Thoracic aorta (tissue), 2 donors: ENCODE results near the gene ELL. TPM values are rescaled to one million over a fixed set of nuclear protein-coding genes. Genes with fewer than 3 reads are reported as not detected.
A peak's percentile ranks its signal among the peaks of the same experiment; 100 is the strongest.

Experiments used
- ATAC-seq: fragments of 150-250 bp; one replicate; pipeline ENCODE4 v1.8.0; 2017; ENCODE audit warnings: low read depth; ENCODE audit not compliant: insufficient number of reproducible peaks, low FRiP score
- DNase-seq: peaks from one replicate; pipeline ENCODE4 v3.0.0-alpha.2; 2020; ENCODE audit warnings: low spot score
- H3K27ac ChIP-seq, 2 donors: fragments of 200-600 bp; sonication (generic); 1 replicate in 1 of 2; 2 replicates in 1 of 2; pipeline ENCODE4 v1.5.1; 2016; ENCODE audit warnings: mild to moderate bottlenecking in 2 of 2, moderate library complexity in 2 of 2
- H3K27me3 ChIP-seq: fragments of 200-600 bp; sonication (generic); replicated peaks from 2 replicates; pipeline ENCODE4 v1.6.0; 2016; ENCODE audit warnings: mild to moderate bottlenecking; ENCODE audit not compliant: insufficient read depth
- H3K36me3 ChIP-seq: fragments of 200-600 bp; sonication (generic); one replicate; pipeline ENCODE4 v1.5.1; 2016
- H3K4me1 ChIP-seq, 2 donors: fragments of 200-600 bp; sonication (generic); 1 replicate in 1 of 2; 2 replicates in 1 of 2; pipeline versions ENCODE4 v1.5.1 to v1.6.0; 2016; ENCODE audit warnings: low read depth in 2 of 2, mild to moderate bottlenecking in 1 of 2; ENCODE audit not compliant: control insufficient read depth in 1 of 2
- H3K4me3 ChIP-seq: fragments of 200-600 bp; sonication (generic); 2 replicates; pipeline ENCODE4 v1.5.1; 2016; ENCODE audit warnings: mild to moderate bottlenecking
- H3K9me3 ChIP-seq: fragments of 200-600 bp; sonication (generic); 2 replicates; pipeline ENCODE4 v1.5.1; 2016
- total RNA-seq, 2 donors: library from RNA; depleted of rRNA; stranded (reverse); fragments of >200 nt; gene quantifications; one replicate each; pipeline versions ENCODE4 v1.1.0 to v1.2.3, GENCODE V29; 2016
- TF ChIP-seq, protein P1 (sequence below): fragments of 200-600 bp; sonication (generic); IDR thresholded peaks from one replicate; pipeline ENCODE4 v1.5.1; 2019; ENCODE audit warnings: antibody characterized with exemption

Gene ELL
- total RNA-seq, 2 donors from 2014 or later, result 28.3 to 35.0 TPM

DNA sequence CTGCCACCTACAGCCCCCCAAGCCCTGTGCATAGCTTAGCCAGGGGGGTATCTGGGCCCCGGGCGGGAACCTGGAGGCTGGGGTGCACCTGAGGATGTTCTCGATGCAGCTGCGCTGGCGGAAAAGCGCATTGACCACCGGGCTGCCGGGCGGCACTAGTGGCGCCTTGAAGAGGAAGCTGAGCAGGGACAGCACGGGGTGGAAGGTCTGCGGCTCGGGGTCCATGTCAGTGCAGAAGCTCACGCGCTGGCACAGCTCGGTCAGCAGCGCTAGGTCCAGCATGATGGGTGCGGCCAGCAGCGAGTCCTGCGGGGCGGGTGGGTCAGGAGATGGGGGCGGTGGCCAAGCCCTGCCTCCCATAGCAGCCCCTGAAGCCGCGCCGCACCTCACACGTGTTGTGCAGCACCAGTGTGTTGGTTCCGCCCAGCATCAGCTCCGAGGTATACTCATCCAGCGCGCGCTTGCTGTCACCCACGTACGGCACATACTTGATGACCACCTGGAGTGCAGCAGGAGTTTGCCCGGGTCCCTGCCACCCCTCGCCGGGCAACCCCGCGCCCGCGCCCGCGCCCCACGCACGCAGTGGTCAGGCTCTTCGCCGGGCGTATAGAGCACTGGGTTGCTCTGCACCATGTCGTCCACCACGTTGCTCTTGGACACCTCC lies 86.6 kb downstream of the ELL start:
- H3K9me3 ChIP-seq, result no peaks in the 10 kb centered on the region
- H3K4me1 ChIP-seq, result peaks cover 14 to 48% of the 10 kb centered on the region in 2 donors
- H3K27me3 ChIP-seq, result no peaks in the 10 kb centered on the region
- H3K27ac ChIP-seq, result no peak overlapping the region
- DNase-seq, result no peak
- H3K4me3 ChIP-seq, result no peak overlapping the region
- ATAC-seq, result no peak
- no peaks in the 10 kb centered on the region for H3K36me3 ChIP-seq
- TF ChIP-seq, protein P1, sequence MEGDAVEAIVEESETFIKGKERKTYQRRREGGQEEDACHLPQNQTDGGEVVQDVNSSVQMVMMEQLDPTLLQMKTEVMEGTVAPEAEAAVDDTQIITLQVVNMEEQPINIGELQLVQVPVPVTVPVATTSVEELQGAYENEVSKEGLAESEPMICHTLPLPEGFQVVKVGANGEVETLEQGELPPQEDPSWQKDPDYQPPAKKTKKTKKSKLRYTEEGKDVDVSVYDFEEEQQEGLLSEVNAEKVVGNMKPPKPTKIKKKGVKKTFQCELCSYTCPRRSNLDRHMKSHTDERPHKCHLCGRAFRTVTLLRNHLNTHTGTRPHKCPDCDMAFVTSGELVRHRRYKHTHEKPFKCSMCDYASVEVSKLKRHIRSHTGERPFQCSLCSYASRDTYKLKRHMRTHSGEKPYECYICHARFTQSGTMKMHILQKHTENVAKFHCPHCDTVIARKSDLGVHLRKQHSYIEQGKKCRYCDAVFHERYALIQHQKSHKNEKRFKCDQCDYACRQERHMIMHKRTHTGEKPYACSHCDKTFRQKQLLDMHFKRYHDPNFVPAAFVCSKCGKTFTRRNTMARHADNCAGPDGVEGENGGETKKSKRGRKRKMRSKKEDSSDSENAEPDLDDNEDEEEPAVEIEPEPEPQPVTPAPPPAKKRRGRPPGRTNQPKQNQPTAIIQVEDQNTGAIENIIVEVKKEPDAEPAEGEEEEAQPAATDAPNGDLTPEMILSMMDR, result no peak

DNA sequence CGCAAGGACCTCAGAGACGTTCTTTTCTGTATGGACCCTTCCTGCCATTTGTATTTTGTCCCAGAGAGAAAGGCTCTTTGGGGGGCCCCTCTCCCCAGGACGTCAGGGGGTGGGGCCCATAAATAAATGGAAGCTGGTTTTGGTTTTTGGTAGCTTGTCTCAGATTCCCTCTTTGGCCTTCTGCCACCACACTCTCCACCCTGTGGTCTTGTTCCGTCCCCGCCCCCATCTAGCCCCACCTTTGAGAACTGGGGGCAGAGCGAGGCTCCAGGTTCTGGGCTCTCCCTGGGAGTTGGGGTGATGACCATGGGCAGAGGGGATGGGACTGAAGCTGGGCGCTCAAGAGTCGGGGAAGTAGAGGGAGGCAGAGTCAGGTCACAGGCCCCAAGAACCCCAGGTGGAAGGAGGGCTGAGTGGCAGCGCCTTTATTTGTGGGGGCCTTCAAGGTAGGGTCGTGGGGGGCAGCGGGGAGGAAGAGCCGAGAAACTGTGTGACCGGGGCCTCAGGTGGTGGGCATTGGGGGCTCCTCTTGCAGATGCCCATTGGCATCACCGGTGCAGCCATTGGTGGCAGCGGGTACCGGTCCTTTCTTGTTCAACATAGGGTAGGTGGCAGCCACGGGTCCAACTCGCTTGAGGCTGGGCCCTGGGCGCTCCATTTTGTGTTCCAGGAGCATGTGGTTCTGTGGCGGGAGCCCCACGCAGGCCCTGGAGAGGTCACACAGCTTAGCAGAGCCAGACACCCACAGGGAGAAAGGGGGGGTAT lies 87.3 kb downstream of the ELL start:
- H3K27ac ChIP-seq, result peak overlapping the region in 1 of 2 donors; percentile 26
- no peak for ATAC-seq
- H3K9me3 ChIP-seq, result no peaks in the 10 kb centered on the region
- H3K27me3 ChIP-seq, result no peaks in the 10 kb centered on the region
- H3K4me1 ChIP-seq, result peaks cover 15 to 45% of the 10 kb centered on the region in 2 donors
- DNase-seq, result no peak
- H3K36me3 ChIP-seq, result no peaks in the 10 kb centered on the region
- peak overlapping the region; percentile 75 for H3K4me3 ChIP-seq
- TF ChIP-seq, protein P1, result no peak

DNA sequence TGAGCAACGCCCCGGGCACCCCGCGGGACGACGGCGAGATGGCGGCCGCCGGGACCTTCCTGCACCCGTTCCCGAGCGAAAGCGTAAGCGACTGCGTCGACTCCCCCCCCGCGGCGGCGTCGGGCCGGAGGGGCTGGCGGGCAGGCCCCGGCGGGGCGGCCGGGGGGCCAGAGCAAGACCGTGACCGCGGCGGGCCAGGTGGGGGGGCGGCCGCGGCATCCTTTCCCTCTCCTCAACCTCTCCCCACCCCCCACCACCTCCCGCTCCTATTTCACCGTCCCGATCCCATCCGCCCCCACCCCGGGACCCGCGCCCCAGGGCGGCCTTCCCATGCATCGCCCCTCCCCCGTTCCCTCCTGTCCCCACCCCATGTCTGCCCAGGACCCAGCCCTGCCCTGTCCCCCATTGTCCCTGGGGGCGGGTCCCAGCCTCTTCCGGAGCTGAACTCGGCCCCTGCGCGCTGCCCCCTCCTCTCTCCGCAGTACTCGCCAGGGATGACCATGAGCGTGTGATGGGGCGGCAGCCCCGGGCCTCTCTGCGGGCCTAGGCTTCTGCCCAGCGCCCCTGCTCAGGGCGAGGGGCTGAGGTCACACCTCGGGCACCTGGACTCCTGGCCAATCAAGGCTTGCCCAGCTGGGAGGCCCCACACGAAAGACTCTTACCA lies 88.0 kb downstream of the ELL start:
- Histone ChIP-seq H3K9me3 (no peaks in the 10 kb centered on the region), H3K4me1 (peaks cover 18 to 45% of the 10 kb centered on the region in 2 donors), H3K4me3 (peak overlapping the region; percentile 75), H3K27ac (peak overlapping the region in 1 of 2 donors; percentile 26), H3K36me3 (no peaks in the 10 kb centered on the region), H3K27me3 (no peaks in the 10 kb centered on the region)
- DNase-seq (no peak), ATAC-seq (no peak)
- TF ChIP-seq, protein P1, result no peak

DNA sequence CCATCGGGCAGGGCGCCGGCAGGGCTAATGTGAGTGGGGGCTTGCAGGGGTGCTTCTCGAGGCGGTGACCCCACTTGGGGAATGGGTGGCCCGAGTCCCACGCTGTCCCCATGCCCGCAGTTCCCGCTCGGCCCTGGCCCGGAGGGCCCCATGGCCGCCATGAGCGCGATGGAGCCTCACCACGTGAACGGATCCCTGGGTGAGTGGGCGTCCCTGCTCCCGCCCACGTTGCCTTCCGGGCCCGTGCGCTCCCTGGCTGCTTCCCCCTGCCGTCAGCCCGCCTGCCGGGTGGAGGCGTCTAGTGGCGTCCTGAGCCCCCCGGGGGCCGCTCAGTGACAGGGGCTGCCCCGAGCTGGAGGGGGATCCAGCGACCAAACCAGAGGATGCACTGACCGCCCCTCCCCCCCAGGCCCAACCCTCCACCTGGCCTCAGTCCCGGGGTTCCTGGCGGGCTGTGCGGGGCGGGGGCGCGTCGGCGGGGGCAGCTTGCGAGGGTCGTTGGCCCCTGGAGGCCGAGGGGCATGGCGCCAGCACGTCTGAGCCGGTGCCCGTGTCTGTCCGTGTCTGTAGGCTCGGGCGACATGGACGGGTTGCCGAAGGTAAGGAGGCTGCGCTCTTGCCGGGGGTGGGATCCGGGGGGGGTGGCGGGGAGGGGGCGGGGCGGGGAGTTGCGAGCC lies 88.7 kb downstream of the ELL start:
- Histone ChIP-seq H3K27ac (peak overlapping the region in 1 of 2 donors; percentile 38), H3K27me3 (no peaks in the 10 kb centered on the region), H3K4me1 (peaks cover 13 to 44% of the 10 kb centered on the region in 2 donors), H3K9me3 (no peaks in the 10 kb centered on the region), H3K36me3 (no peaks in the 10 kb centered on the region), H3K4me3 (peak overlapping the region; percentile 75)
- TF ChIP-seq, protein P1, result no peak
- no peak for DNase-seq
- ATAC-seq, result no peak
